Suprapubic skin (tissue), 4 donors: ENCODE results near the gene EYS. TPM values are rescaled to one million over a fixed set of nuclear protein-coding genes. Genes with fewer than 3 reads are reported as not detected.

Source experiments
- DNase-seq, 2 donors: peaks; one replicate each; pipeline ENCODE4 v3.0.0-alpha.2; 2019; ENCODE audit warnings: low spot score in 2 of 2
- H3K27ac ChIP-seq: fragments of 200-600 bp; sonication (generic); one replicate; pipeline ENCODE4 v1.5.1; 2019
- H3K27me3 ChIP-seq: fragments of 200-600 bp; sonication (generic); one replicate; pipeline ENCODE4 v1.5.1; 2019
- H3K36me3 ChIP-seq: fragments of 200-600 bp; sonication (generic); one replicate; pipeline ENCODE4 v1.5.1; 2019
- H3K4me1 ChIP-seq: fragments of 200-600 bp; sonication (generic); one replicate; pipeline ENCODE4 v1.5.1; 2019
- H3K4me3 ChIP-seq: fragments of 200-600 bp; sonication (generic); one replicate; pipeline ENCODE4 v1.5.1; 2019; ENCODE audit warnings: mild to moderate bottlenecking
- H3K9me3 ChIP-seq: fragments of 200-600 bp; sonication (generic); one replicate; pipeline ENCODE4 v1.5.1; 2019
- CTCF ChIP-seq, 2 donors: fragments of 200-600 bp in 1 of 2; fragments of 450-650 bp in 1 of 2; sonication (generic) in 1 of 2; IDR thresholded peaks; one replicate each; pipeline ENCODE4 v1.5.1; 2016 to 2019; ENCODE audit warnings: antibody characterized with exemption in 2 of 2, mild to moderate bottlenecking in 1 of 2, moderate library complexity in 1 of 2
- EP300 ChIP-seq: sonication (generic); formaldehyde crosslinking; IDR thresholded peaks from one replicate; pipeline ENCODE4 v1.6.1; 2017; ENCODE audit warnings: antibody characterized with exemption
- POLR2A ChIP-seq, 2 donors: fragments of 450-650 bp; IDR thresholded peaks; one replicate each; pipeline ENCODE4 v1.6.1; 2017; ENCODE audit warnings: antibody characterized with exemption in 2 of 2, mild to moderate bottlenecking in 2 of 2, moderate library complexity in 2 of 2
- POLR2AphosphoS5 ChIP-seq, 3 donors: sonication (generic); formaldehyde crosslinking; IDR thresholded peaks; one replicate each; pipeline ENCODE4 v1.6.1; 2017; ENCODE audit warnings: antibody characterized with exemption in 3 of 3
- WGBS: methylation state at CpG from one replicate; pipeline ENCODE4 v1.1.5; 2018; 5-methylcytosine and 5-hydroxymethylcytosine counted together
- total RNA-seq, 4 donors: library from RNA; depleted of rRNA; stranded (reverse); fragments of >200 nt; gene quantifications; one replicate each; pipeline ENCODE4 v1.1.0, GENCODE V29; 2016

The EYS gene
- total RNA-seq, 4 donors from 2014 or later, result not detected

- Histone ChIP-seq H3K36me3 (no peaks in the 10 kb centered on the region), H3K27ac (no peak overlapping the region), H3K27me3 (no peaks in the 10 kb centered on the region), H3K4me3 (no peak overlapping the region), H3K9me3 (no peaks in the 10 kb centered on the region), H3K4me1 (no peaks in the 10 kb centered on the region)
- DNase-seq, result no peak
- no peak for TF ChIP-seq POLR2A (IDR thresholded peaks at IDR 0.05)
- TF ChIP-seq CTCF (IDR thresholded peaks at IDR 0.05), result no peak
- TF ChIP-seq EP300, result no peak
- 64% methylated on average over 2 of the region's 2 CpGs for WGBS
These were observed 1003.1 kb downstream of the EYS start for GRCh38 chr6:64703922-64704321.

GRCh38 chr6:64696053-64696452 is 1011.0 kb downstream of the EYS start:
- 97% methylated on average over 1 of the region's 1 CpG for WGBS
- no peak overlapping the region for H3K4me3 ChIP-seq
- TF ChIP-seq POLR2AphosphoS5 (IDR thresholded peaks at IDR 0.05), result no peak
- no peak for TF ChIP-seq POLR2A (IDR thresholded peaks at IDR 0.05)
- TF ChIP-seq CTCF (IDR thresholded peaks at IDR 0.05), result no peak
- no peak for TF ChIP-seq EP300

GRCh38 chr6:64694356-64694755 is 1012.7 kb downstream of the EYS start:
- H3K27ac ChIP-seq, result no peak overlapping the region
- no peaks in the 10 kb centered on the region for H3K36me3 ChIP-seq
- H3K4me3 ChIP-seq, result no peak overlapping the region
- H3K27me3 ChIP-seq, result no peaks in the 10 kb centered on the region
- peaks cover 14% of the 10 kb centered on the region for H3K9me3 ChIP-seq
- 94% methylated on average over 3 of the region's 3 CpGs for WGBS
- DNase-seq, result no peak
- TF ChIP-seq POLR2AphosphoS5 (IDR thresholded peaks at IDR 0.05), result no peak
- no peak for TF ChIP-seq EP300
- TF ChIP-seq POLR2A (IDR thresholded peaks at IDR 0.05), result no peak
- TF ChIP-seq CTCF (IDR thresholded peaks at IDR 0.05), result no peak
- no peaks in the 10 kb centered on the region for H3K4me1 ChIP-seq

More at GRCh38 chr6:64696053-64696452, 1011.0 kb downstream of the EYS start:
- Histone ChIP-seq H3K36me3 (no peaks in the 10 kb centered on the region), H3K4me1 (no peaks in the 10 kb centered on the region), H3K9me3 (peaks cover 14% of the 10 kb centered on the region), H3K27me3 (no peaks in the 10 kb centered on the region), H3K27ac (no peak overlapping the region)
- DNase-seq, result no peak

GRCh38 chr6:64691064-64691463 is 1016.0 kb downstream of the EYS start:
- no peak for DNase-seq
- Histone ChIP-seq H3K36me3 (no peaks in the 10 kb centered on the region), H3K27me3 (no peaks in the 10 kb centered on the region), H3K4me1 (no peaks in the 10 kb centered on the region), H3K9me3 (peaks cover 14% of the 10 kb centered on the region), H3K27ac (no peak overlapping the region), H3K4me3 (no peak overlapping the region)
- TF ChIP-seq POLR2AphosphoS5 (IDR thresholded peaks at IDR 0.05) (no peak), EP300 (no peak), CTCF (IDR thresholded peaks at IDR 0.05) (no peak), POLR2A (IDR thresholded peaks at IDR 0.05) (no peak)
- 90% methylated on average over 3 of the region's 3 CpGs for WGBS

GRCh38 chr6:64685401-64685800 is 1021.6 kb downstream of the EYS start:
- Histone ChIP-seq H3K27ac (no peak overlapping the region), H3K27me3 (no peaks in the 10 kb centered on the region), H3K4me3 (no peak overlapping the region), H3K36me3 (no peaks in the 10 kb centered on the region), H3K9me3 (no peaks in the 10 kb centered on the region), H3K4me1 (no peaks in the 10 kb centered on the region)
- whole genome bisulfite sequencing, result 39% methylated on average over 2 of the region's 2 CpGs
- DNase-seq, result no peak
- TF ChIP-seq EP300, result no peak
- no peak for TF ChIP-seq CTCF (IDR thresholded peaks at IDR 0.05)
- no peak for TF ChIP-seq POLR2AphosphoS5 (IDR thresholded peaks at IDR 0.05)
- TF ChIP-seq POLR2A (IDR thresholded peaks at IDR 0.05), result no peak
